ENCODE results near the gene RAC2. TPM values are rescaled to one million over a fixed set of nuclear protein-coding genes. Genes with fewer than 3 reads are reported as not detected.
"Not testable (repeated sequence)": the region's sequence is repeated elsewhere in the genome, so short reads cannot be mapped to it uniquely, and the experiment has no call there.

Gene RAC2
- total RNA-seq, 2 donors from 2014 or later = 620 to 681 TPM

GRCh38 chr22:37258005-37258752 lies 14.1 kb upstream of the RAC2 start:
- no peak for ATAC-seq (replicated peaks in 1 of 2)
- no peaks in the 10 kb centered on the region for H3K9me3 Mint-ChIP-seq
- peaks cover 0 to 2% of the 10 kb centered on the region in 2 donors for H3K36me3 Mint-ChIP-seq (ENCODE audit: insufficient read depth in 2 of 2)
- no peak overlapping the region for H3K4me3 Mint-ChIP-seq
- peaks cover 52% of the 10 kb centered on the region for H3K4me1 Mint-ChIP-seq (ENCODE audit: low read depth)
- no peak for DNase-seq
- H3K27ac Mint-ChIP-seq = no peak overlapping the region
- no peaks in the 10 kb centered on the region for H3K27me3 Mint-ChIP-seq (ENCODE audit: low read depth)

DNA sequence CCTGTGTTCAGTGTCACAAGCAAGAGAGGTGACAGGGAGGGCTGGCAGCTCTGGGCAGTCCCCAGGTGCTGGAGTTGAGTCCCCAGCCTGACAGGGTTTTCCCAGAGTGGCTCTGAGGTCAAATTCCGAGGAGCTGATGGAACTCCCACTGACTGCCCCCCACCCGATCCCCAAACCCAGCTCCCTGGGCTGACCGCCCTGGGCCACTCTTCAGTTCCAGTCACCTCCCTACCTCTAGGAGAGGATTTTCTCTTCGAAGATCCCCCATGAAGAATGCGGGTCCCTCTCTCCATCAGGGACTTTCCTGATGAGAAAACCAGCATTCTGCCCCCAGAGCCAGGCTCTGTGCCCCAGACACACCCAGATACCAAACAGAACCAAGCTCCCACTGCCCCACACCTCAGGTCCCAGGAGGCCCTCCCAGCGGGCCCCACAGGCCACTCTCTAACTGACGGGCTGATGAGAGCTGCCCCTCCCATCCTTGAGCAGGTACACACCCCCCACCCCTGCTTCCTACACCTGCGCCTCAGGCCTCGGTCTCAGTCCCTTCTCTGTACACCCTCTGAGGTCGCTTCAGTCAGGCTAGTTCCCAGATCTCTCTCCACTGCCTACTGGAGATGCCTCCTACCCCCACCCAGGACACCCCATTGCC lies 12.1 kb upstream of the RAC2 start:
- no peaks in the 10 kb centered on the region for H3K27me3 Mint-ChIP-seq (ENCODE audit: low read depth)
- ATAC-seq (replicated peaks in 1 of 2) (no peak), DNase-seq (no peak)
- peak overlapping the region in 1 of 2 donors; percentile 18 for H3K4me3 Mint-ChIP-seq
- H3K4me1 Mint-ChIP-seq (ENCODE audit: low read depth) = peaks cover 46% of the 10 kb centered on the region
- no peaks in the 10 kb centered on the region for H3K9me3 Mint-ChIP-seq
- H3K27ac Mint-ChIP-seq = no peak overlapping the region
- no peaks in the 10 kb centered on the region for H3K36me3 Mint-ChIP-seq (ENCODE audit: insufficient read depth in 2 of 2)

DNA sequence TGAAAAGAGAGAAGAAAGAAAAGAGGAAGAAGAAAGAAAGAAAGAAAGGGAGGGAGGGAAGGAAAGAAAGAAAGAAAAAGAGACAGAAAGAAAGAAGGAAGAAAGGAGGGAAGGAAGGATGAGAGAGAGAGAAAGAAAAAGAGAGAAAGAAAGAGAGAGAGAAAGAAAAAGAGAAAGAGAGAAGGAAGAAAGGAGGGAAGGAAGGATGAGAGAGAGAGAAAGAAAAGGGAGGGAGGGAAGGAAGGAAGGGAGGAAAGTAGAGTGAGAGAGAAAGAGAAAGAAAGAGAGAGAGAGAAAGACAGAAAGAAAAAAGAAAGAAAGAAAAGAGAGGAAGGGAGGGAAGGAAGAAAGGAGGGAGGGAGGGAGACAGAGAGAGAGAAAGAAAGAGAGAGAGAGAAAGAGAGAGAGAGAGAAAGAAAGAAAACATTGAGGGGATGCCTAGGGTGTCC lies 11.5 kb upstream of the RAC2 start:
- Mint-ChIP-seq H3K36me3 (ENCODE audit: insufficient read depth in 2 of 2) (no peaks in the 10 kb centered on the region), H3K9me3 (no peaks in the 10 kb centered on the region), H3K27ac (peak overlapping the region; percentile 88), H3K4me3 (peak overlapping the region in 1 of 2 donors; percentile 26), H3K4me1 (ENCODE audit: low read depth) (peaks cover 40% of the 10 kb centered on the region), H3K27me3 (ENCODE audit: low read depth) (no peaks in the 10 kb centered on the region)
- DNase-seq = no peak
- ATAC-seq (replicated peaks in 1 of 2) = no peak

DNA sequence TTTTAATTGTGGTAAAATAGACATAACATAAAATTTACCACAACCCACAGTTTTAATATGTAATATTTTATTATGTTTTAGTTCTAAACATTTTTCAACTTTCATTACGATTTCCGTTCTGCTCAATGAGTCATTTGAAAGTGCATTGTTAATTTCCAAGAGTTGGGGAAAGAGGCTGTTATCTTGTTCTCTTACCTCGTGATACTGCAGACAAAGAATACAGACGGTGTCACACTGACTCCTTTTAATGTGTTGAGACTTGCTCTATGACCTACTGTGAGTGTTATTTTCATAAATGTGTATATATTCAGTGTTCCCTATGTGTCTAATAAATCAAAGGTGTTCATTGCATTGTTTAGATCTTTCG lies 10.8 kb upstream of the RAC2 start:
- H3K27ac Mint-ChIP-seq = no peak overlapping the region
- H3K4me3 Mint-ChIP-seq = no peak overlapping the region
- no peaks in the 10 kb centered on the region for H3K9me3 Mint-ChIP-seq
- no peak for DNase-seq
- H3K4me1 Mint-ChIP-seq (ENCODE audit: low read depth) = peaks cover 35% of the 10 kb centered on the region
- H3K27me3 Mint-ChIP-seq (ENCODE audit: low read depth) = no peaks in the 10 kb centered on the region
- peak in 1 of 2 donors; percentile 43 for ATAC-seq (replicated peaks in 1 of 2)
- no peaks in the 10 kb centered on the region for H3K36me3 Mint-ChIP-seq (ENCODE audit: insufficient read depth in 2 of 2)

DNA sequence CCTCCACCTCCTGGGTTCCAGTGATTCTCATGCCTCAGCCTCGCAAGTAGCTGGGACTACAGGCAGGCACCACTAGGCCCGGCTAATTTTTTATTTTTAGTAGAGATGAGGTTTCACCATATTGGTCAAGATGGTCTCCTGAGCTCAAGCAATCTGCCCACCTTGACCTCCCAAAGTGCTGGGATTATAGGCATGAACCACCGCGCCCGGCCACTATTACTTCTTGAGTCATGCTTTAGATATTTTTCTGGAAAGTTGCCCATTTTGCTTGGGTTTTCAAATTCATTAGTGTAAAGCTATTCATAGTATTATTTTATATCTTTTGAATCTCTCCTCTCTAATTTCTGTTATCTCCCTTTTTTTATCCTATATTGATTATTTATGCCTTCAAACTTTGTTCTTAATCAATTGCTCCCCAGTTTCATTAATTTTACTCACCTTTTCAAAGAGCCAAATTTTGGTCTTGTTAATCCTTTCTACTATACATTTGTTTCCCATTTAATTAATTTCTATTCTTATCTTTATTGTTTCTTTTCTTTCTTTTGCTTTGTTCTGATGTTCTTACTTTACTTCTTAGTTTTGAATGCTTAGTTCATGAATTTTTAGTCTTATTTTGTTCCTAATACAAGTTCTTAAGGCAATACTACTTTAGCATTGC lies 10.3 kb upstream of the RAC2 start:
- no peaks in the 10 kb centered on the region for H3K9me3 Mint-ChIP-seq
- DNase-seq (no peak), ATAC-seq (replicated peaks in 1 of 2) (no peak)
- no peak overlapping the region for H3K27ac Mint-ChIP-seq
- H3K4me3 Mint-ChIP-seq = no peak overlapping the region
- H3K36me3 Mint-ChIP-seq (ENCODE audit: insufficient read depth in 2 of 2) = no peaks in the 10 kb centered on the region
- H3K27me3 Mint-ChIP-seq (ENCODE audit: low read depth) = no peaks in the 10 kb centered on the region
- peaks cover 30% of the 10 kb centered on the region for H3K4me1 Mint-ChIP-seq (ENCODE audit: low read depth)

DNA sequence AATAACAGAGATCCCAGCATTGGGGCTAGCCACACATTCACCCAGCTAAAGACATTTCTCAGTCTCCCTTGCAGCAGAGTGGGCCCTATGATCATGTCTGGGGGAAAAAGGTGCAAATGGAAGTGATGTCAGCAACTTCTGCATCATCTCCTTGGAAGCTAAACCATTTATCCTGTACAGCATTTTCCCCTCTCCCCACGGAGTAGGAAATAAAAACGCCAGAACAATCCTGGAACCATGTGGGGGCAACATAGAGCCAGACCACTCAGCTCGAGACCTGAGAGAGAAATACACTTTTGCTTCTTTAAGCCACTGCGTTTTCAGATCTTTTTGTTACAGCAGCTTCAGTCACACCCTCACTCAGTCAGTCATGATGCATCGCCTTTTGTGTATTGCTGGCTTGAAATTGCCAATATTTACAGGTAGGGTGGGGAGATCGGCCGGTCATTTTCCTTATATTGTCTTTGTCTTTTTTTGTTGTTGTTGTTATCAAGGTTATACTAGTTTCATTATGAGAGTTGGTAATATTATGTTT lies 9.1 kb upstream of the RAC2 start:
- Mint-ChIP-seq H3K4me3 (no peak overlapping the region), H3K27ac (no peak overlapping the region), H3K9me3 (no peaks in the 10 kb centered on the region), H3K4me1 (ENCODE audit: low read depth) (peaks cover 32% of the 10 kb centered on the region), H3K27me3 (ENCODE audit: low read depth) (no peaks in the 10 kb centered on the region), H3K36me3 (ENCODE audit: insufficient read depth in 2 of 2) (no peaks in the 10 kb centered on the region)
- no peak for DNase-seq
- ATAC-seq (replicated peaks in 1 of 2) = no peak

DNA sequence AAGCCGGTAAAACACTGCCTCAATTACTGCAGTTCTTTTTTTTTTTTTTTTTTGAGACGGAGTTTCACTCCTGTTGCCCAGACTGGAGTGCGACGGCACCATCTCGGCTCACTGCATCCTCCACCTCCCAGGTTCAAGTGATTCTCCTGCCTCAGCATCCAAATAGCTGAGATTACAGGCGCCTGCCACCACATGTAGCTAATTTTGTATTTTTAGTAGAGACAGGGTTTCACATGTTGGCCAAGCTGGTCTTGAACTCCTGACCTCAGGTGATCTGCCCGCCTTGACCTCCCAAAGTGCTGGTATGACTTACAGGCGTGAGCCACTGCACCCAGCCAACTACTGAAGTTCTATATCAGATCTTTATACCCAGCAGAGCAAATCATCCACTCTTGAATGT lies 7.8 kb upstream of the RAC2 start:
- H3K27ac Mint-ChIP-seq; H3K27me3 Mint-ChIP-seq (ENCODE audit: low read depth); H3K36me3 Mint-ChIP-seq (ENCODE audit: insufficient read depth in 2 of 2); H3K4me3 Mint-ChIP-seq; DNase-seq; ATAC-seq (replicated peaks in 1 of 2); H3K9me3 Mint-ChIP-seq: not testable (repeated sequence)
- peaks cover 37% of the 10 kb centered on the region for H3K4me1 Mint-ChIP-seq (ENCODE audit: low read depth)

GRCh38 chr22:37249986-37250385 lies 5.9 kb upstream of the RAC2 start:
- ATAC-seq (replicated peaks in 1 of 2) = peak in 1 of 2 donors; percentile 20
- no peaks in the 10 kb centered on the region for H3K36me3 Mint-ChIP-seq (ENCODE audit: insufficient read depth in 2 of 2)
- H3K27me3 Mint-ChIP-seq (ENCODE audit: low read depth) = no peaks in the 10 kb centered on the region
- H3K27ac Mint-ChIP-seq = no peak overlapping the region
- no peak for DNase-seq
- peaks cover 26% of the 10 kb centered on the region for H3K4me1 Mint-ChIP-seq (ENCODE audit: low read depth)
- no peak overlapping the region for H3K4me3 Mint-ChIP-seq
- H3K9me3 Mint-ChIP-seq = no peaks in the 10 kb centered on the region

DNA sequence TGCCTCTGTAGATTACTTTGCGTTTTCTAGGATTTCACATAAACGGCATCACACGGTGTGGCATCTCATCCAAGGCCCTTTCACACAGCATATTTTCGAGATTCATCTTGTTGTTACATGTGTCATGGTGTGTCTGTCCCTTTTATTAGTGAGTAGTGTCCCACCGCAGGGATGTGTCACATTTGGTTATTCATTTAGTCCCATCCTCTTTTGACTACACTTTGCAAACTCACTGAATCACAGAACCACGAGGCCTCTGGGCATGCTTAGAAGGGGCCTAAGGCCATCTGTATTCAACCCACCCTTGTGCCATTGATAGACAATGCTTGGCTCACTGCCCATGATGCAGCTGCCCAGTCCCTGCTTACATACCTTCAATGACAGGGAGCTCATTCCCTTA lies 4.2 kb upstream of the RAC2 start:
- ATAC-seq (replicated peaks in 1 of 2) (peak; percentile 14 to 58), DNase-seq (peak in 1 of 2 donors; percentile 18)
- H3K4me1 Mint-ChIP-seq (ENCODE audit: low read depth) = peaks cover 27% of the 10 kb centered on the region
- H3K36me3 Mint-ChIP-seq (ENCODE audit: insufficient read depth in 2 of 2) = peaks cover 0 to 4% of the 10 kb centered on the region in 2 donors
- peak overlapping the region in 1 of 2 donors; percentile 22 for H3K4me3 Mint-ChIP-seq
- H3K27ac Mint-ChIP-seq = no peak overlapping the region
- H3K9me3 Mint-ChIP-seq = no peaks in the 10 kb centered on the region
- no peaks in the 10 kb centered on the region for H3K27me3 Mint-ChIP-seq (ENCODE audit: low read depth)

- Mint-ChIP-seq H3K9me3 (no peaks in the 10 kb centered on the region), H3K27me3 (ENCODE audit: low read depth) (no peaks in the 10 kb centered on the region), H3K27ac (no peak overlapping the region), H3K4me1 (ENCODE audit: low read depth) (peaks cover 47% of the 10 kb centered on the region), H3K4me3 (no peak overlapping the region), H3K36me3 (ENCODE audit: insufficient read depth in 2 of 2) (peaks cover 13 to 21% of the 10 kb centered on the region in 2 donors)
- no peak for ATAC-seq (replicated peaks in 1 of 2)
- DNase-seq = no peak
Observed at GRCh38 chr22:37245740-37246139, 1.7 kb upstream of the RAC2 start.

- Mint-ChIP-seq H3K27me3 (ENCODE audit: low read depth) (no peaks in the 10 kb centered on the region), H3K9me3 (no peaks in the 10 kb centered on the region), H3K4me1 (ENCODE audit: low read depth) (peaks cover 53% of the 10 kb centered on the region), H3K27ac (no peak overlapping the region), H3K36me3 (ENCODE audit: insufficient read depth in 2 of 2) (peaks cover 19 to 27% of the 10 kb centered on the region in 2 donors), H3K4me3 (peak overlapping the region; percentile 73 to 98)
- ATAC-seq (replicated peaks in 1 of 2) (no peak), DNase-seq (no peak)
Observed at GRCh38 chr22:37244922-37245722, 1.1 kb upstream of the RAC2 start.

DNA sequence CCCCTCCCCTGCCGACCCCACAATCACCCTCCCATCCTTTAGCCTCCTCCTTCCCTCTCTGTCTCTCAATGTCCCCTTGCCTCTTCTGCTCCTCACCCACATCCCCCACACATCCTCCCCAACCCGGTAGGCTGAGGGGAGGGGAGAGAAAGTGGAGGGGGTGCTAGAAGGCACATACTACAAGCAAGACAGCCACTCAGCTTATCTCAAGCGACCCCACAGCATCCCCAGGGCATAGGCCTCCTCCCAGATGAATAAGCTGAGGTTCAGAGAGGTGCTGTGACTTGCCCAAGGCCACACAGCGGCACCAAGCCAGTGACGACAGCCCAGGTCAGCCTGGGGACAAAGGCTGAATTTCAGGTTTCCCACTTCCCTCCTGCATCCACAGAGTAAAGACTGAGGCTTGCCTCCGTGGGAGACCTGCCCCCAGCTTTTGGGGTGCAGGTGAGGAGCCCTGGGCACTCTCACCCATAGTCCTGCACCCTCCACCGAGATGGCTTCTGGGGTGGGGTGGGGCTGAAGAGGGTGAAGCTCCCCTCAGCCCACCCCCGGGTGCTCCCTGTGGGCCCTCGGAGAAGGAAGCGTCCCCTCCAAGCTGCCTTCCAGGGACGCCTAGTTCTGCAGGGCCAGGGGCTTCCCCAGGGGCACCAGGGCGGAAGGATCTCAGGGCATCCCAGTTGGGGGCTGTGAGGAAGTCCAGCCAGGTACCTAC lies 511 bp downstream of the RAC2 start:
- Mint-ChIP-seq H3K9me3 (no peaks in the 10 kb centered on the region), H3K36me3 (ENCODE audit: insufficient read depth in 2 of 2) (peaks cover 19 to 31% of the 10 kb centered on the region in 2 donors), H3K4me1 (ENCODE audit: low read depth) (peaks cover 65% of the 10 kb centered on the region), H3K4me3 (peak overlapping the region; percentile 73 to 98), H3K27me3 (ENCODE audit: low read depth) (no peaks in the 10 kb centered on the region), H3K27ac (peak overlapping the region; percentile 14)
- DNase-seq (peak in 1 of 2 donors; percentile 24), ATAC-seq (replicated peaks in 1 of 2) (no peak)
